Testis (tissue), 2 donors: ENCODE data around the gene NLRP8.

Experiments used
- CTCF ChIP-seq, 3 experiments: fragments of 450-650 bp in 2 of 3; fragments of 200-600 bp in 1 of 3; sonication (generic) in 1 of 3; IDR thresholded peaks; one replicate each; pipeline ENCODE4 v1.5.1; 2016 to 2019; ENCODE audit warnings: antibody characterized with exemption in 3 of 3, mild to moderate bottlenecking in 2 of 3, moderate library complexity in 1 of 3
- POLR2A ChIP-seq: fragments of 450-650 bp; IDR thresholded peaks from one replicate; pipeline ENCODE4 v1.6.1; 2017; ENCODE audit warnings: antibody characterized with exemption, mild to moderate bottlenecking, moderate library complexity

DNA sequence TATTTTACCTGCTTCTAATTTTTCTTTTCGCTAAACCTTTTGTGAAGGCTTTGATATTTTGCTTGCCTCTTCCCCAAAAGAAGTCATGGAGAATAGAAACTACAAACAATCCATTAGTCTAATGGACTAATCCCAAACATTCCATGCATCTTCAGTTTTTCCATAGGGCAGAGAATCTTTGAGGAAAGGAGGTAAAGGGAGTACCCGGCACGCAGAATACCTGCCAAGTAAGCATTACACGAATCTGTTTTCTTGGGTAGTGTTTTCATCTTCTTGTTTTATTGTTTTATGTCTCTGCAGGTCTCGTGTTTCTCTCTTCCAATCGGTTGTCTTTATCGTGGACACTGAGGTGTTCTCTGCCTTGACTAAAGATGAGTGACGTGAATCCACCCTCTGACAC is at the start of gene NLRP8:
- TF ChIP-seq CTCF (IDR thresholded peaks at IDR 0.05): no peak
- no peak for TF ChIP-seq POLR2A
